ENCODE results near the gene ROBO1.

The ROBO1 gene

DNA sequence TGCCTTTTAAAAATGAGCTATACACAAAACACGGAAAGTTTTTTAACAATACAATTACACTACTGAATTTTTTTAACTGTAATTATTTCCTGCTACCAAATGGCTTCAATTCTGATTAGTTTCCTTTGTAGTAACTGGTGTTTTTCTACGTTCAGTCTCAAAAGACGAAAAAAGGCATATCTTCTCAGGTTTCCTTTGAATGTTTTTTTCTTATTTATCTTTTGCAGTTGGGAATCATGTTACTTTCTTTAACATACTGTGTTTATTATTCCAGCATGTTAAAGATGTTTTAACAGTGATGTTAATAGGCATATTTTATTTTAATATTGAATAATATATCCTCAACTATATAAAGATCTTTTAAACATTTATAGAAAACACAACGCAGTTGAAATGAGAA lies 1055.5 kb downstream of the ROBO1 start:
- TF ChIP-seq, protein P1, sequence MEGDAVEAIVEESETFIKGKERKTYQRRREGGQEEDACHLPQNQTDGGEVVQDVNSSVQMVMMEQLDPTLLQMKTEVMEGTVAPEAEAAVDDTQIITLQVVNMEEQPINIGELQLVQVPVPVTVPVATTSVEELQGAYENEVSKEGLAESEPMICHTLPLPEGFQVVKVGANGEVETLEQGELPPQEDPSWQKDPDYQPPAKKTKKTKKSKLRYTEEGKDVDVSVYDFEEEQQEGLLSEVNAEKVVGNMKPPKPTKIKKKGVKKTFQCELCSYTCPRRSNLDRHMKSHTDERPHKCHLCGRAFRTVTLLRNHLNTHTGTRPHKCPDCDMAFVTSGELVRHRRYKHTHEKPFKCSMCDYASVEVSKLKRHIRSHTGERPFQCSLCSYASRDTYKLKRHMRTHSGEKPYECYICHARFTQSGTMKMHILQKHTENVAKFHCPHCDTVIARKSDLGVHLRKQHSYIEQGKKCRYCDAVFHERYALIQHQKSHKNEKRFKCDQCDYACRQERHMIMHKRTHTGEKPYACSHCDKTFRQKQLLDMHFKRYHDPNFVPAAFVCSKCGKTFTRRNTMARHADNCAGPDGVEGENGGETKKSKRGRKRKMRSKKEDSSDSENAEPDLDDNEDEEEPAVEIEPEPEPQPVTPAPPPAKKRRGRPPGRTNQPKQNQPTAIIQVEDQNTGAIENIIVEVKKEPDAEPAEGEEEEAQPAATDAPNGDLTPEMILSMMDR (conservative IDR thresholded peaks at IDR 0.05; ENCODE audit: low read depth, low read length): no peak
- no peak overlapping the region for H3K4me2 ChIP-seq
- no peak overlapping the region for H2AFZ ChIP-seq (ENCODE audit: low read depth)
- H3K4me3 ChIP-seq (IDR thresholded peaks at IDR 0.05; ENCODE audit: insufficient read depth, low read depth, low read length): no peak overlapping the region
- H3K36me3 ChIP-seq (ENCODE audit: insufficient read depth): no peaks in the 10 kb centered on the region
- H3K4me1 ChIP-seq (ENCODE audit: low read depth, poor library complexity, severe bottlenecking): no peaks in the 10 kb centered on the region
- H3K9ac ChIP-seq: no peak overlapping the region
- no peaks in the 10 kb centered on the region for H4K20me1 ChIP-seq (ENCODE audit: insufficient read depth)
- H3K27ac ChIP-seq: no peak overlapping the region
- no peaks in the 10 kb centered on the region for H3K27me3 ChIP-seq (ENCODE audit: insufficient read depth, low read depth)
- no peaks in the 10 kb centered on the region for H3K79me2 ChIP-seq (ENCODE audit: insufficient read depth, low read depth)

DNA sequence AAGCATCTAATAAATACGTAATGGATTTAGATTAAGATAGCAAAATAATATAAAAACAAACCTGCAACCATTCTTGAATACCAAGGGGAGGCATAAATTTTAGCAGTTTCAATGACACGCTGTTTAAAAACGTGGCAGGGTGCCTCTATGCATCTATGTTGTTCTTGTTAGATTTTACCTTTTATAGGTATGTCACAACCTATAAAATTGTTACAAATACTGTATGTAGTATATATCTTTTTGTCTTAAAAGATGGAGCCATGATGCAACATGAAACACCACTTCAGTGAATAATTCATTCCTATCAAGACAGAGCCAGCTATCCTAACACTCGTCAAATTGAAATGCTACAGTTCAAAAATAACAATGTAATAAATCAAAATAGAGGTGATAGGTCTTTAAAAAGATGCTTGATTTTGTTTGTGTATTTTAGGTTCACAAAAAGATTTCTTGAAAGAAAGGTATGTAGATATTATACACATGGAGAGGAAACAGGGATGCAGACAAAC lies 1059.2 kb downstream of the ROBO1 start:
- H3K4me2 ChIP-seq: no peak overlapping the region
- H3K9ac ChIP-seq: no peak overlapping the region
- H4K20me1 ChIP-seq (ENCODE audit: insufficient read depth): no peaks in the 10 kb centered on the region
- H3K79me2 ChIP-seq (ENCODE audit: insufficient read depth, low read depth): no peaks in the 10 kb centered on the region
- H3K4me1 ChIP-seq (ENCODE audit: low read depth, poor library complexity, severe bottlenecking): no peaks in the 10 kb centered on the region
- no peak overlapping the region for H2AFZ ChIP-seq (ENCODE audit: low read depth)
- no peak overlapping the region for H3K27ac ChIP-seq
- H3K4me3 ChIP-seq (IDR thresholded peaks at IDR 0.05; ENCODE audit: insufficient read depth, low read depth, low read length): no peak overlapping the region
- H3K36me3 ChIP-seq (ENCODE audit: insufficient read depth): no peaks in the 10 kb centered on the region
- TF ChIP-seq, protein P1 (conservative IDR thresholded peaks at IDR 0.05; ENCODE audit: low read depth, low read length): no peak
- H3K27me3 ChIP-seq (ENCODE audit: insufficient read depth, low read depth): no peaks in the 10 kb centered on the region

DNA sequence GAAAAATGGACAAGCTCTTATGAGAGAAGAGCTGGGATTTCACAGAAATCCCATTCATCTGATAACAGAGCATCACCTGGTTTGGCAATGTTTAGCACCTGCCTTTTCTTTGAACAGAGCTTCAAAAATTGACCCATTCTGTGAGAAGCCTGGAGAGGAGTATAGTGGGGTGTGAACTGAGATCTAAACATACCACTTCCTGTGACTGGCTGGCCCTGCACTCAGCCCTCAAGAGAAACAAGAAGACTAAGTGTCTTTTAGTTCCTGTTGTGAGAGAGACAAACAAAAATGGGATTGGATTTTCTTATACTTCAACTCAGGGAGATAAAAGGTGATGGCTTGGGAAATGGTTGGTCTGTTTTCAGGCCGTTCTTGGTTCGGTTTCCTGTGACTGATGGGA lies 1060.2 kb downstream of the ROBO1 start:
- Histone ChIP-seq H3K79me2 (ENCODE audit: insufficient read depth, low read depth) (no peaks in the 10 kb centered on the region), H3K36me3 (ENCODE audit: insufficient read depth) (no peaks in the 10 kb centered on the region), H2AFZ (ENCODE audit: low read depth) (no peak overlapping the region), H4K20me1 (ENCODE audit: insufficient read depth) (no peaks in the 10 kb centered on the region), H3K9ac (no peak overlapping the region), H3K27me3 (ENCODE audit: insufficient read depth, low read depth) (no peaks in the 10 kb centered on the region), H3K4me2 (no peak overlapping the region), H3K4me3 (IDR thresholded peaks at IDR 0.05; ENCODE audit: insufficient read depth, low read depth, low read length) (no peak overlapping the region), H3K4me1 (ENCODE audit: low read depth, poor library complexity, severe bottlenecking) (no peaks in the 10 kb centered on the region), H3K27ac (no peak overlapping the region)
- TF ChIP-seq, protein P1 (conservative IDR thresholded peaks at IDR 0.05; ENCODE audit: low read depth, low read length): no peak

DNA sequence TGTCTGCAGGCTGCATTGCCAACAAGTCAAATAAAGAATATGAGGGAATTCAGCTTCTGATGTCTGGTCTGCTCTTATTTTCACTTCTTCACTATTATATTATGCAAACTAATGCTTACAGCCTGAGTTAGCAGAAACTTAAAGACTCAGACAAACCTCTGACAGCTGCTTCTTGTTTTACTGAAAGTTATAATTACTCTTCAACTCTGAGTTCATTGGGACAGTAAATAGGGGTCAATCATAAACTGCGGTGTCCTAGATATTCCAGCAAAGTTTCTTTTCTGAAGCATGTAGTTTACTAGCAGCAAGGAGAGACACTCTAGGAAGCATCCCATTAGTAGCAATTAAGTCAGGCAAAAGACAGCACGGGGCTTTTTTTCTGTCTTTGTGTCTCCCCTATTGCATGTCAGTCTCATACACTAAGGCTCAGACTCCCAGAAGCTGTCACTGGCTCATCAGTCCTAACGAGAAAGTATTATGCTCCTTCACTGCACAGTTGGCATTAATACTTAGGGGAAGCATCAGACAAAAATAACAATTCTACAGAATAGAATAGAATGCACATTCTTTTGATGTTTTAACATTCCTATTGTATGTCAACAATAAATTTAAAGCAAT lies 1060.8 kb downstream of the ROBO1 start:
- H3K9ac ChIP-seq: no peak overlapping the region
- no peak overlapping the region for H3K4me3 ChIP-seq (IDR thresholded peaks at IDR 0.05; ENCODE audit: insufficient read depth, low read depth, low read length)
- no peaks in the 10 kb centered on the region for H3K27me3 ChIP-seq (ENCODE audit: insufficient read depth, low read depth)
- H2AFZ ChIP-seq (ENCODE audit: low read depth): no peak overlapping the region
- H4K20me1 ChIP-seq (ENCODE audit: insufficient read depth): no peaks in the 10 kb centered on the region
- H3K4me2 ChIP-seq: no peak overlapping the region
- H3K36me3 ChIP-seq (ENCODE audit: insufficient read depth): no peaks in the 10 kb centered on the region
- no peaks in the 10 kb centered on the region for H3K79me2 ChIP-seq (ENCODE audit: insufficient read depth, low read depth)
- TF ChIP-seq, protein P1 (conservative IDR thresholded peaks at IDR 0.05; ENCODE audit: low read depth, low read length): no peak
- no peak overlapping the region for H3K27ac ChIP-seq
- no peaks in the 10 kb centered on the region for H3K4me1 ChIP-seq (ENCODE audit: low read depth, poor library complexity, severe bottlenecking)
